ENCODE results near the gene DCAF8. TPM values are rescaled to one million over a fixed set of nuclear protein-coding genes. Genes with fewer than 3 reads are reported as not detected.

DCAF8 gene
- total RNA-seq, 1 experiment from 2014 or later = 143 TPM

DNA sequence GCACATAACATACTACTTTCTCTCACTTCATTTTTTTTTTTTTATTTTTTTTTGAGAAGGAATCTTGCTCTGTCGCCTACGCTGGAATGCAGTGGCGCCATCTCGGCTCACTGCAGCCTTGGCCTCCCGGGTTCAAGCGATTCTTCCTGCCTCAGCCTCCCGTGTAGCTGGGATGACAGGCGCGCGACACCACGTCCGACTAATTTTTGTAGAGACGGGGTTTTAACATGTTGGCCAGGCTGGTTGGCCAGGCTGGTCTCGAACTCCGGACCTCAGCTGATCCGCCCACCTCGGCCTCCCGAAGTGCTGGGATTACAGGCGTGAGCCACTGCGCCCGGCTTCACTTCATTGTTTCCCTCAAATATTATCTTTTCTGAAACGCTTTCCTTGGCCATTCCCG is 23.2 kb upstream of the DCAF8 start:
- H3K27me3 Mint-ChIP-seq (ENCODE audit: low read depth) = no peaks in the 10 kb centered on the region
- peaks cover 22% of the 10 kb centered on the region for H3K4me1 Mint-ChIP-seq
- H3K36me3 Mint-ChIP-seq = peaks cover 42% of the 10 kb centered on the region
- ATAC-seq (no peak), DNase-seq (ENCODE audit: low spot score) (no peak)
- ChIA-PET POLR2A (interaction anchor here (0.5 to 1.7 kb wide), 4 partner anchors 16 to 603 kb away, joined by 3 to 12 read pairs (median 4); partner anchors contain the start of gene DCAF8), CTCF (interaction anchor here (1.0 to 2.4 kb wide), 9 partner anchors 23 to 184 kb away, joined by 3 to 13 read pairs (median 6); partner anchors contain the start of gene DCAF8)
- peak overlapping the region; percentile 97 for H3K27ac Mint-ChIP-seq
- no peaks in the 10 kb centered on the region for H3K9me3 Mint-ChIP-seq
- H3K4me3 Mint-ChIP-seq = peak overlapping the region; percentile 91
- TF ChIP-seq ZNF219 (CRISPR knock-in tag; IDR thresholded peaks at IDR 0.05; ENCODE audit: borderline replicate concordance) = no peak
- TF ChIP-seq TCF7 (CRISPR knock-in tag; IDR thresholded peaks at IDR 0.05; ENCODE audit: low read depth) = no peak
- no peak for TF ChIP-seq MXD4 (CRISPR knock-in tag; IDR thresholded peaks at IDR 0.05; ENCODE audit: borderline replicate concordance)
- TF ChIP-seq, protein P1, sequence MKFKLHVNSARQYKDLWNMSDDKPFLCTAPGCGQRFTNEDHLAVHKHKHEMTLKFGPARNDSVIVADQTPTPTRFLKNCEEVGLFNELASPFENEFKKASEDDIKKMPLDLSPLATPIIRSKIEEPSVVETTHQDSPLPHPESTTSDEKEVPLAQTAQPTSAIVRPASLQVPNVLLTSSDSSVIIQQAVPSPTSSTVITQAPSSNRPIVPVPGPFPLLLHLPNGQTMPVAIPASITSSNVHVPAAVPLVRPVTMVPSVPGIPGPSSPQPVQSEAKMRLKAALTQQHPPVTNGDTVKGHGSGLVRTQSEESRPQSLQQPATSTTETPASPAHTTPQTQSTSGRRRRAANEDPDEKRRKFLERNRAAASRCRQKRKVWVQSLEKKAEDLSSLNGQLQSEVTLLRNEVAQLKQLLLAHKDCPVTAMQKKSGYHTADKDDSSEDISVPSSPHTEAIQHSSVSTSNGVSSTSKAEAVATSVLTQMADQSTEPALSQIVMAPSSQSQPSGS (CRISPR knock-in tag; IDR thresholded peaks at IDR 0.05; ENCODE audit: borderline replicate concordance, low read depth) = no peak
- TF ChIP-seq ZNF232 (CRISPR knock-in tag; IDR thresholded peaks at IDR 0.05) = no peak
- TF ChIP-seq GABPB1 (CRISPR knock-in tag; IDR thresholded peaks at IDR 0.05) = no peak
- TF ChIP-seq, protein P2, sequence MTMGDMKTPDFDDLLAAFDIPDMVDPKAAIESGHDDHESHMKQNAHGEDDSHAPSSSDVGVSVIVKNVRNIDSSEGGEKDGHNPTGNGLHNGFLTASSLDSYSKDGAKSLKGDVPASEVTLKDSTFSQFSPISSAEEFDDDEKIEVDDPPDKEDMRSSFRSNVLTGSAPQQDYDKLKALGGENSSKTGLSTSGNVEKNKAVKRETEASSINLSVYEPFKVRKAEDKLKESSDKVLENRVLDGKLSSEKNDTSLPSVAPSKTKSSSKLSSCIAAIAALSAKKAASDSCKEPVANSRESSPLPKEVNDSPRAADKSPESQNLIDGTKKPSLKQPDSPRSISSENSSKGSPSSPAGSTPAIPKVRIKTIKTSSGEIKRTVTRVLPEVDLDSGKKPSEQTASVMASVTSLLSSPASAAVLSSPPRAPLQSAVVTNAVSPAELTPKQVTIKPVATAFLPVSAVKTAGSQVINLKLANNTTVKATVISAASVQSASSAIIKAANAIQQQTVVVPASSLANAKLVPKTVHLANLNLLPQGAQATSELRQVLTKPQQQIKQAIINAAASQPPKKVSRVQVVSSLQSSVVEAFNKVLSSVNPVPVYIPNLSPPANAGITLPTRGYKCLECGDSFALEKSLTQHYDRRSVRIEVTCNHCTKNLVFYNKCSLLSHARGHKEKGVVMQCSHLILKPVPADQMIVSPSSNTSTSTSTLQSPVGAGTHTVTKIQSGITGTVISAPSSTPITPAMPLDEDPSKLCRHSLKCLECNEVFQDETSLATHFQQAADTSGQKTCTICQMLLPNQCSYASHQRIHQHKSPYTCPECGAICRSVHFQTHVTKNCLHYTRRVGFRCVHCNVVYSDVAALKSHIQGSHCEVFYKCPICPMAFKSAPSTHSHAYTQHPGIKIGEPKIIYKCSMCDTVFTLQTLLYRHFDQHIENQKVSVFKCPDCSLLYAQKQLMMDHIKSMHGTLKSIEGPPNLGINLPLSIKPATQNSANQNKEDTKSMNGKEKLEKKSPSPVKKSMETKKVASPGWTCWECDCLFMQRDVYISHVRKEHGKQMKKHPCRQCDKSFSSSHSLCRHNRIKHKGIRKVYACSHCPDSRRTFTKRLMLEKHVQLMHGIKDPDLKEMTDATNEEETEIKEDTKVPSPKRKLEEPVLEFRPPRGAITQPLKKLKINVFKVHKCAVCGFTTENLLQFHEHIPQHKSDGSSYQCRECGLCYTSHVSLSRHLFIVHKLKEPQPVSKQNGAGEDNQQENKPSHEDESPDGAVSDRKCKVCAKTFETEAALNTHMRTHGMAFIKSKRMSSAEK (CRISPR knock-in tag; IDR thresholded peaks at IDR 0.05; ENCODE audit: borderline replicate concordance) = no peak
- no peak for TF ChIP-seq ZNF416 (CRISPR knock-in tag; IDR thresholded peaks at IDR 0.05)
- no peak for TF ChIP-seq ZNF671 (CRISPR knock-in tag; IDR thresholded peaks at IDR 0.05)
- TF ChIP-seq, protein P3, sequence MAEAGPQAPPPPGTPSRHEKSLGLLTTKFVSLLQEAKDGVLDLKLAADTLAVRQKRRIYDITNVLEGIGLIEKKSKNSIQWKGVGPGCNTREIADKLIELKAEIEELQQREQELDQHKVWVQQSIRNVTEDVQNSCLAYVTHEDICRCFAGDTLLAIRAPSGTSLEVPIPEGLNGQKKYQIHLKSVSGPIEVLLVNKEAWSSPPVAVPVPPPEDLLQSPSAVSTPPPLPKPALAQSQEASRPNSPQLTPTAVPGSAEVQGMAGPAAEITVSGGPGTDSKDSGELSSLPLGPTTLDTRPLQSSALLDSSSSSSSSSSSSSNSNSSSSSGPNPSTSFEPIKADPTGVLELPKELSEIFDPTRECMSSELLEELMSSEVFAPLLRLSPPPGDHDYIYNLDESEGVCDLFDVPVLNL (CRISPR knock-in tag; IDR thresholded peaks at IDR 0.05; ENCODE audit: borderline replicate concordance, low read depth) = no peak
- TF ChIP-seq, protein P4, sequence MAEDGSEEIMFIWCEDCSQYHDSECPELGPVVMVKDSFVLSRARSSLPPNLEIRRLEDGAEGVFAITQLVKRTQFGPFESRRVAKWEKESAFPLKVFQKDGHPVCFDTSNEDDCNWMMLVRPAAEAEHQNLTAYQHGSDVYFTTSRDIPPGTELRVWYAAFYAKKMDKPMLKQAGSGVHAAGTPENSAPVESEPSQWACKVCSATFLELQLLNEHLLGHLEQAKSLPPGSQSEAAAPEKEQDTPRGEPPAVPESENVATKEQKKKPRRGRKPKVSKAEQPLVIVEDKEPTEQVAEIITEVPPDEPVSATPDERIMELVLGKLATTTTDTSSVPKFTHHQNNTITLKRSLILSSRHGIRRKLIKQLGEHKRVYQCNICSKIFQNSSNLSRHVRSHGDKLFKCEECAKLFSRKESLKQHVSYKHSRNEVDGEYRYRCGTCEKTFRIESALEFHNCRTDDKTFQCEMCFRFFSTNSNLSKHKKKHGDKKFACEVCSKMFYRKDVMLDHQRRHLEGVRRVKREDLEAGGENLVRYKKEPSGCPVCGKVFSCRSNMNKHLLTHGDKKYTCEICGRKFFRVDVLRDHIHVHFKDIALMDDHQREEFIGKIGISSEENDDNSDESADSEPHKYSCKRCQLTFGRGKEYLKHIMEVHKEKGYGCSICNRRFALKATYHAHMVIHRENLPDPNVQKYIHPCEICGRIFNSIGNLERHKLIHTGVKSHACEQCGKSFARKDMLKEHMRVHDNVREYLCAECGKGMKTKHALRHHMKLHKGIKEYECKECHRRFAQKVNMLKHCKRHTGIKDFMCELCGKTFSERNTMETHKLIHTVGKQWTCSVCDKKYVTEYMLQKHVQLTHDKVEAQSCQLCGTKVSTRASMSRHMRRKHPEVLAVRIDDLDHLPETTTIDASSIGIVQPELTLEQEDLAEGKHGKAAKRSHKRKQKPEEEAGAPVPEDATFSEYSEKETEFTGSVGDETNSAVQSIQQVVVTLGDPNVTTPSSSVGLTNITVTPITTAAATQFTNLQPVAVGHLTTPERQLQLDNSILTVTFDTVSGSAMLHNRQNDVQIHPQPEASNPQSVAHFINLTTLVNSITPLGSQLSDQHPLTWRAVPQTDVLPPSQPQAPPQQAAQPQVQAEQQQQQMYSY (CRISPR knock-in tag; IDR thresholded peaks at IDR 0.05) = no peak
- TF ChIP-seq SP1 (CRISPR knock-in tag; conservative IDR thresholded peaks at IDR 0.05) = no peak

DNA sequence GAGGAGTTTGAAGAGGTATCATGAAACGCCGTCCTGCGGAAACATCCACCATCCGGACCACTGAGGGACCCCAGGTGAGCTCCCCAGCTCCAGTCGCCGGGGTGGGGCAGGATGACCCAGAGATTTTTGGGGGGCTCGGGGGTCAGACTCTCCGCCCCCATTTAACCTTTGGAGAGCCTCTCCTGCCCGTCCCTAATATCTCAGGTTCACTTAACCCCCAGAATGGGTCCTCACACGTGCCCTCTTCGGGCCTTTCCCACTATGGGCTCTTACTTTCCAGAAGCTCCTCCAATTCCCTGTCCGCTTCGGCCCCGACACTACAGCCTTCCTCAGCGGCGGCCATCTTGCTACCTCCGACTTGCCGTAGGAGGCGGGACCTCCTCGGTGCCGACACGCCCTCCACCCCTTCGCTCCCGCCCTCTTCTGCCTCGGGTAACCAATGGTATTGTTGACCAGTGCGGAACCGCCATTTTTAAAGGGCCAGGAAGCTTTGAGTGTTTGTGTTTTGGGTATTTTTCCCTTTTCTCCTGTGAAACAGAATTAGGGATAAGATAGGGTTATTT is 22.5 kb upstream of the DCAF8 start, which contains the start of gene PEX19:
Gene PEX19 (minus strand): TSS at position 352 of the 563 bp plus-strand sequence. CDS start 9 bp downstream, at position 343.
- CTCF ChIA-PET = interaction anchor here (1.0 to 2.4 kb wide), 10 partner anchors 22 to 206 kb away, joined by 3 to 13 read pairs (median 6); partner anchors contain the start of gene DCAF8
- peaks cover 42% of the 10 kb centered on the region for H3K36me3 Mint-ChIP-seq
- H3K4me1 Mint-ChIP-seq = peaks cover 22% of the 10 kb centered on the region
- H3K27me3 Mint-ChIP-seq (ENCODE audit: low read depth) = no peaks in the 10 kb centered on the region
- no peaks in the 10 kb centered on the region for H3K9me3 Mint-ChIP-seq
- ATAC-seq = peak; percentile 97
- DNase-seq (ENCODE audit: low spot score) = peak; percentile 96
- peak; percentile 74; the same call in 1 of the 2 replicates for TF ChIP-seq FOXK1 (CRISPR knock-in tag; IDR thresholded peaks at IDR 0.05)
- TF ChIP-seq NFYB (CRISPR knock-in tag; conservative IDR thresholded peaks at IDR 0.05; ENCODE audit: low read depth) = peak; percentile 38; the same call in 1 of the 2 replicates
- TF ChIP-seq SP1 (CRISPR knock-in tag; conservative IDR thresholded peaks at IDR 0.05) = peak; percentile 98
- 0 out of 2 replicates have a peak, but pooled peaks have one; percentile 16 for TF ChIP-seq ZNF232 (CRISPR knock-in tag; IDR thresholded peaks at IDR 0.05)
- TF ChIP-seq, protein P5, sequence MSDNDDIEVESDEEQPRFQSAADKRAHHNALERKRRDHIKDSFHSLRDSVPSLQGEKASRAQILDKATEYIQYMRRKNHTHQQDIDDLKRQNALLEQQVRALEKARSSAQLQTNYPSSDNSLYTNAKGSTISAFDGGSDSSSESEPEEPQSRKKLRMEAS (CRISPR knock-in tag; IDR thresholded peaks at IDR 0.05) = no peak
- peak within 1 kb of the TSS; percentile 91 for H3K4me3 Mint-ChIP-seq
- H3K27ac Mint-ChIP-seq = peak within 1 kb of the TSS; percentile 97
- POLR2A ChIA-PET = interaction anchor here (0.5 to 1.7 kb wide), 6 partner anchors 15 to 604 kb away, joined by 3 to 12 read pairs (median 4); partner anchors contain the start of gene DCAF8

Data from WTC11 (cell line).